Skeletal muscle tissue (tissue), 2 donors: ENCODE data around the gene RIT1. TPM values are rescaled to one million over a fixed set of nuclear protein-coding genes. Genes with fewer than 3 reads are reported as not detected.

Source experiments
- small RNA-seq: library from RNA; depleted of rRNA; stranded (forward); fragments of <200 nt; gene quantifications from one replicate; pipeline ENCODE3, GENCODE V24; 2014
- total RNA-seq: library from RNA; depleted of rRNA; stranded (reverse); fragments of >200 nt; gene quantifications from one replicate; pipeline ENCODE4 v1.2.3, GENCODE V29; 2014

Gene RIT1
- total RNA-seq, 1 donor from 2014 or later: 21.4 TPM

Small RNA genes lying within 50 kb of the gene (small RNA-seq; reads per million reads assigned to genes)
- gene MIR6738 (not detected), gene RF00015 (not detected), gene SCARNA4 (not detected), gene SNORA80E (27.1 reads per million, percentile 94 among the genes with 10 or more reads in this experiment)

Other genes with a start within 250 kb of the RIT1 start
- gene YY1AP1, start 222.6 kb downstream of the RIT1 start, total RNA-seq: 358 TPM
- 63.7 TPM for gene DAP3, start 222.3 kb downstream of the RIT1 start, total RNA-seq
- 32.9 TPM for gene GON4L, start 54.1 kb downstream of the RIT1 start, total RNA-seq
- gene SYT11, start 51.8 kb downstream of the RIT1 start, total RNA-seq: 10.4 TPM
- 26.6 TPM for gene KHDC4, start 23.1 kb upstream of the RIT1 start, total RNA-seq
- gene RXFP4, start 30.3 kb upstream of the RIT1 start, total RNA-seq: not detected
- 135 TPM for gene ARHGEF2, start 67.2 kb upstream of the RIT1 start, total RNA-seq
- 276 TPM for gene SSR2, start 109.6 kb upstream of the RIT1 start, total RNA-seq
- gene UBQLN4, start 142.4 kb upstream of the RIT1 start, total RNA-seq: 15.7 TPM
- 35.0 TPM for gene LAMTOR2, start 143.4 kb upstream of the RIT1 start, total RNA-seq
- gene RAB25, start 149.8 kb upstream of the RIT1 start, total RNA-seq: not detected
- 6.8 TPM for gene MEX3A, start 171.1 kb upstream of the RIT1 start, total RNA-seq
- gene LMNA, start 203.4 kb upstream of the RIT1 start, total RNA-seq: 399 TPM
- gene SEMA4A, start 242.2 kb upstream of the RIT1 start, total RNA-seq: 4.2 TPM